ENCODE results near the gene SOX3. TPM values are rescaled to one million over a fixed set of nuclear protein-coding genes. Genes with fewer than 3 reads are reported as not detected.

SOX3 gene
- total RNA-seq, 1 experiment from 2014 or later, result not detected

- POLR2A ChIA-PET (ENCODE audit: unreplicated experiment), result no interaction called here
- no peak for TF ChIP-seq EZH2 (IDR thresholded peaks at IDR 0.05; ENCODE audit: low read depth)
These were observed 6.0 kb upstream of the SOX3 start for GRCh38 chrX:140510895-140511295.

GRCh38 chrX:140510306-140510676, 5.4 kb upstream of the SOX3 start:
- H3K4me1 ChIP-seq (replicated peaks; ENCODE audit: insufficient read depth), result no peaks in the 10 kb centered on the region
- no peaks in the 10 kb centered on the region for H3K9me2 ChIP-seq (ENCODE audit: insufficient read depth)
- CTCF ChIA-PET, result no interaction called here
- no peaks in the 10 kb centered on the region for H4K20me1 ChIP-seq (ENCODE audit: insufficient read depth)
- no peaks in the 10 kb centered on the region for H3F3A ChIP-seq (ENCODE audit: insufficient read depth, low read depth)
- DNase-seq, result no peak
- H2AFZ ChIP-seq, result no peak overlapping the region
- H3K79me2 ChIP-seq (ENCODE audit: low read depth), result no peaks in the 10 kb centered on the region
- H3K4me2 ChIP-seq, result no peak overlapping the region
- TF ChIP-seq EZH2 (IDR thresholded peaks at IDR 0.05; ENCODE audit: low read depth) (no peak), CTCF (conservative IDR thresholded peaks at IDR 0.05) (no peak)
- POLR2A ChIA-PET (ENCODE audit: unreplicated experiment), result no interaction called here
- no peaks in the 10 kb centered on the region for H3K9me3 ChIP-seq (ENCODE audit: insufficient read depth, low read depth)
- peaks cover 6% of the 10 kb centered on the region; the same call in 1 of the 2 replicates for H3K27me3 ChIP-seq (ENCODE audit: insufficient read depth, low read depth)
- H3K36me3 ChIP-seq (ENCODE audit: low read depth), result no peaks in the 10 kb centered on the region
- no peak overlapping the region for H3K27ac ChIP-seq
- no TSS peak for BruUV-seq (replicated peaks)
- no peak overlapping the region for H3K4me3 ChIP-seq
- intact Hi-C loops (cut with micrococcal nuclease; ENCODE audit: unreplicated experiment), result no loop called here

More at GRCh38 chrX:140510895-140511295, 6.0 kb upstream of the SOX3 start:
- CTCF ChIA-PET, result no interaction called here
- no peaks in the 10 kb centered on the region for H3K9me2 ChIP-seq (ENCODE audit: insufficient read depth)
- H2AFZ ChIP-seq, result no peak overlapping the region
- H3K27ac ChIP-seq, result no peak overlapping the region
- H3K4me3 ChIP-seq, result no peak overlapping the region
- H4K20me1 ChIP-seq (ENCODE audit: insufficient read depth), result no peaks in the 10 kb centered on the region
- no peaks in the 10 kb centered on the region for H3K36me3 ChIP-seq (ENCODE audit: low read depth)
- H3K27me3 ChIP-seq (ENCODE audit: insufficient read depth, low read depth), result peaks cover 6% of the 10 kb centered on the region; the same call in 1 of the 2 replicates
- H3K79me2 ChIP-seq (ENCODE audit: low read depth), result no peaks in the 10 kb centered on the region
- no TSS peak for BruUV-seq (replicated peaks)
- intact Hi-C loops (cut with micrococcal nuclease; ENCODE audit: unreplicated experiment), result no loop called here
- DNase-seq, result no peak
- H3F3A ChIP-seq (ENCODE audit: insufficient read depth, low read depth), result no peaks in the 10 kb centered on the region
- H3K9me3 ChIP-seq (ENCODE audit: insufficient read depth, low read depth), result no peaks in the 10 kb centered on the region
- no peaks in the 10 kb centered on the region for H3K4me1 ChIP-seq (replicated peaks; ENCODE audit: insufficient read depth)
- no peak overlapping the region for H3K4me2 ChIP-seq

GRCh38 chrX:140509468-140510305, 4.8 kb upstream of the SOX3 start:
- Histone ChIP-seq H3K9me2 (ENCODE audit: insufficient read depth) (no peaks in the 10 kb centered on the region), H3K79me2 (ENCODE audit: low read depth) (no peaks in the 10 kb centered on the region), H3K27ac (no peak overlapping the region), H4K20me1 (ENCODE audit: insufficient read depth) (no peaks in the 10 kb centered on the region), H3K27me3 (ENCODE audit: insufficient read depth, low read depth) (peaks cover 6% of the 10 kb centered on the region; the same call in 1 of the 2 replicates), H3K36me3 (ENCODE audit: low read depth) (no peaks in the 10 kb centered on the region), H3F3A (ENCODE audit: insufficient read depth, low read depth) (no peaks in the 10 kb centered on the region), H3K4me1 (replicated peaks; ENCODE audit: insufficient read depth) (no peaks in the 10 kb centered on the region), H3K4me2 (no peak overlapping the region), H2AFZ (no peak overlapping the region), H3K4me3 (no peak overlapping the region), H3K9me3 (ENCODE audit: insufficient read depth, low read depth) (no peaks in the 10 kb centered on the region)
- DNase-seq, result no peak
- ChIA-PET CTCF (no interaction called here), POLR2A (ENCODE audit: unreplicated experiment) (no interaction called here)
- BruUV-seq (replicated peaks), result no TSS peak
- TF ChIP-seq CTCF (conservative IDR thresholded peaks at IDR 0.05) (no peak), EZH2 (IDR thresholded peaks at IDR 0.05; ENCODE audit: low read depth) (no peak)
- intact Hi-C loops (cut with micrococcal nuclease; ENCODE audit: unreplicated experiment), result no loop called here

Data from PC-9 (cell line).